ENCODE data around the gene PSRC1. TPM values are rescaled to one million over a fixed set of nuclear protein-coding genes. Genes with fewer than 3 reads are reported as not detected.

PSRC1 gene
- total RNA-seq, 4 donors from 2014 or later, result 1.9 to 18.0 (median 4.4) TPM

- H3K36me3 ChIP-seq, result peaks cover 0 to 30% (median 8%) of the 10 kb centered on the region in 4 donors
- DNase-seq, result no peak
- H3K4me1 ChIP-seq, result no peaks in the 10 kb centered on the region
- no peaks in the 10 kb centered on the region for H3K27me3 ChIP-seq
- WGBS, 2 donors (ENCODE audit: low coverage in 1 of 2), result 77 to 79% methylated on average over 6 to 12 of the region's 12 CpGs
- intact Hi-C loops (cut with DNase I; ENCODE audit: low total_unique reads) (no loop called here), in situ Hi-C loops (cut with MboI; ENCODE audit: low pct_ligation_motif_present in 1 of 4, low pct_unique_long_range_greater_than_20kb in 1 of 4, low sequenced_read_pairs in 3 of 4) (no loop called here)
- no peak overlapping the region for H3K27ac ChIP-seq
- no peak overlapping the region for H3K4me3 ChIP-seq
- TF ChIP-seq POLR2AphosphoS5 (IDR thresholded peaks at IDR 0.05), result no peak
- TF ChIP-seq EP300 (IDR thresholded peaks at IDR 0.05; ENCODE audit: low read depth), result no peak
- no peak for TF ChIP-seq POLR2A (IDR thresholded peaks at IDR 0.05)
- TF ChIP-seq CTCF (IDR thresholded peaks at IDR 0.05), result no peak
- no peaks in the 10 kb centered on the region for H3K9me3 ChIP-seq
Observed at GRCh38 chr1:109312978-109313775, 30.2 kb upstream of the PSRC1 start.

GRCh38 chr1:109312246-109312645 lies 29.3 kb upstream of the PSRC1 start:
- Histone ChIP-seq H3K27ac (no peak overlapping the region), H3K4me1 (no peaks in the 10 kb centered on the region), H3K27me3 (no peaks in the 10 kb centered on the region), H3K4me3 (no peak overlapping the region), H3K36me3 (peaks cover 0 to 27% (median 5%) of the 10 kb centered on the region in 4 donors), H3K9me3 (no peaks in the 10 kb centered on the region)
- intact Hi-C loops (cut with DNase I; ENCODE audit: low total_unique reads), result no loop called here
- in situ Hi-C loops (cut with MboI; ENCODE audit: low pct_ligation_motif_present in 1 of 4, low pct_unique_long_range_greater_than_20kb in 1 of 4, low sequenced_read_pairs in 3 of 4), result no loop called here
- 76 to 86% methylated on average over 2 of the region's 2 CpGs for WGBS, 2 donors (ENCODE audit: low coverage in 1 of 2)
- no peak for DNase-seq
- TF ChIP-seq EP300 (IDR thresholded peaks at IDR 0.05; ENCODE audit: low read depth), result no peak

GRCh38 chr1:109309347-109309746 lies 26.4 kb upstream of the PSRC1 start:
- intact Hi-C loops (cut with DNase I; ENCODE audit: low total_unique reads), result no loop called here
- no peak for DNase-seq
- TF ChIP-seq CTCF (IDR thresholded peaks at IDR 0.05) (no peak), POLR2AphosphoS5 (IDR thresholded peaks at IDR 0.05) (no peak), POLR2A (IDR thresholded peaks at IDR 0.05) (no peak), EP300 (IDR thresholded peaks at IDR 0.05; ENCODE audit: low read depth) (no peak)
- in situ Hi-C loops (cut with MboI; ENCODE audit: low pct_ligation_motif_present in 1 of 4, low pct_unique_long_range_greater_than_20kb in 1 of 4, low sequenced_read_pairs in 3 of 4), result no loop called here
- Histone ChIP-seq H3K36me3 (peaks cover 0 to 16% (median 3%) of the 10 kb centered on the region in 4 donors), H3K27ac (no peak overlapping the region), H3K27me3 (no peaks in the 10 kb centered on the region), H3K9me3 (no peaks in the 10 kb centered on the region), H3K4me3 (no peak overlapping the region), H3K4me1 (peaks cover 0 to 3% (median 0%) of the 10 kb centered on the region in 4 donors)
- 62 to 70% methylated on average over 2 of the region's 2 CpGs for WGBS, 2 donors (ENCODE audit: low coverage in 1 of 2)

DNA sequence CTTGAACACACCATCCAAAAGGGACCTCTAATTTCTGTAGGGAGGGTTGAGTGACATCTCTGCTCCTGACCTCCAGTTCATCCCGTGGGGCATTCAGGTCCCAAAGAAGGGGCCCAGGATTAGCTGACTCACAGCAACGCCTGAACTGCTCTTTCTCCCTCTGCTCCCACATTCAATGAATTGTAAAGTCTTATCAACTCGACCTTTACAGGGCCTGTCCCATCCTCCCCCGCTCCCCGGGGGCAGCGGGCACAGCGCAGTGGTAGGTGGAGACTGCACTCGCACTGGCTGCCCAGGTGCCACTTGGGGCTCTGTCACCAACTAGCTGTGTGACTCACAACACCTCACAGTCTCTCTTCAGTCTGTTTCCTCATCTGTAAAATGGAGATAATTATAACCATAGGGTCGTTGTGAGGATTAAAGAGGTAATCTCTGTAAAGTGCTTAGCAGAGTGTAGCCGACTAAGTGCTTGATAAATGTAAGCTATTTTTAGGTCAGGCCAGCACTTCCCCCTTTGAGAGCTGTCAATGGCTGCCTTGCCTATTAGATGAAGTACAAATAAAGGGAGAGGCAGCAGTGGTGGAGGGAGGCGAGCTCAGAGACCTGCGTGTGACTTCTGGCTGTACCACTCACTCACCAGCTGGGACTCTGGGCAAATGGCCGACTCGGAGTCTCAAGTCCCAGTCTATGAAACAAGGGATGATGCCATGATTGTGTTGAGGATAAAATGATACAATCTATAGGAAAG lies 24.5 kb upstream of the PSRC1 start:
- in situ Hi-C loops (cut with MboI; ENCODE audit: low pct_ligation_motif_present in 1 of 4, low pct_unique_long_range_greater_than_20kb in 1 of 4, low sequenced_read_pairs in 3 of 4), result no loop called here
- DNase-seq, result no peak

More for the DNA sequence above, 24.5 kb upstream of the PSRC1 start:
- no peaks in the 10 kb centered on the region for H3K27me3 ChIP-seq
- intact Hi-C loops (cut with DNase I; ENCODE audit: low total_unique reads), result no loop called here
- no peak overlapping the region for H3K27ac ChIP-seq
- H3K36me3 ChIP-seq, result peaks cover 0 to 4% (median 0%) of the 10 kb centered on the region in 4 donors
- WGBS, 2 donors (ENCODE audit: low coverage in 1 of 2), result 61% methylated on average over 14 of the region's 14 CpGs; no CpG with 5 or more reads in 1 of the 2 donors
- H3K4me1 ChIP-seq, result peaks cover 0 to 3% (median 0%) of the 10 kb centered on the region in 4 donors
- TF ChIP-seq POLR2A (IDR thresholded peaks at IDR 0.05), result no peak
- TF ChIP-seq CTCF (IDR thresholded peaks at IDR 0.05), result no peak
- no peak for TF ChIP-seq EP300 (IDR thresholded peaks at IDR 0.05; ENCODE audit: low read depth)
- TF ChIP-seq POLR2AphosphoS5 (IDR thresholded peaks at IDR 0.05), result no peak
- H3K4me3 ChIP-seq, result no peak overlapping the region
- no peaks in the 10 kb centered on the region for H3K9me3 ChIP-seq

Measured in transverse colon (tissue), 4 donors.